Spleen (tissue), 11 donors: ENCODE measurements around the gene MEI4. TPM values are rescaled to one million over a fixed set of nuclear protein-coding genes. Genes with fewer than 3 reads are reported as not detected.

Source experiments
- DNase-seq: peaks from one replicate; pipeline ENCODE4 v3.0.0-alpha.2; 2020
- H3K27ac ChIP-seq, 8 donors: fragments of 200-600 bp; sonication (generic) in 7 of 8; 1 replicate in 4 of 8; 2 replicates in 4 of 8; pipeline versions ENCODE4 v1.5.0 to v1.8.0; 2016 to 2021; ENCODE audit warnings: inconsistent platforms in 4 of 8, mild to moderate bottlenecking in 4 of 8, moderate library complexity in 1 of 8
- H3K27me3 ChIP-seq, 7 donors: fragments of 200-600 bp; sonication (generic) in 6 of 7; replicated peaks in 1 of 7; 1 replicate in 4 of 7; 2 replicates in 3 of 7; pipeline versions ENCODE4 v1.5.0 to v1.8.0; 2016 to 2021; ENCODE audit warnings: inconsistent platforms in 3 of 7, mild to moderate bottlenecking in 1 of 7
- H3K36me3 ChIP-seq, 6 donors: fragments of 200-600 bp; sonication (generic) in 5 of 6; 1 replicate in 4 of 6; 2 replicates in 2 of 6; pipeline versions ENCODE4 v1.5.0 to v1.8.0; 2016 to 2021; ENCODE audit warnings: inconsistent platforms in 2 of 6
- H3K4me1 ChIP-seq, 6 donors: fragments of 200-600 bp; sonication (generic) in 5 of 6; 1 replicate in 3 of 6; 2 replicates in 3 of 6; pipeline versions ENCODE4 v1.5.0 to v1.8.0; 2016 to 2021; ENCODE audit warnings: inconsistent platforms in 3 of 6
- H3K4me3 ChIP-seq, 8 donors: fragments of 200-600 bp; sonication (generic) in 7 of 8; 1 replicate in 4 of 8; 2 replicates in 4 of 8; pipeline versions ENCODE4 v1.5.0 to v1.8.0; 2016 to 2021; ENCODE audit warnings: inconsistent platforms in 4 of 8, mild to moderate bottlenecking in 4 of 8, moderate library complexity in 2 of 8
- H3K9me3 ChIP-seq, 8 donors: fragments of 200-600 bp; sonication (generic) in 7 of 8; 1 replicate in 4 of 8; 2 replicates in 4 of 8; pipeline versions ENCODE4 v1.5.0 to v1.8.0; 2016 to 2021; ENCODE audit warnings: inconsistent platforms in 4 of 8
- POLR2A ChIP-seq, 3 donors: fragments of 450-650 bp; IDR thresholded peaks; one replicate each; pipeline ENCODE4 v1.5.1; 2017; ENCODE audit warnings: antibody characterized with exemption in 3 of 3, mild to moderate bottlenecking in 1 of 3
- POLR2AphosphoS5 ChIP-seq, 3 donors: sonication (generic); formaldehyde crosslinking; IDR thresholded peaks; one replicate each; pipeline ENCODE4 v1.5.1; 2017; ENCODE audit warnings: antibody characterized with exemption in 3 of 3
- WGBS, 5 donors: extraction: QIAGEN DNeasy Blood & Tissue Kit in 3 of 5; methylation state at CpG; one replicate each; pipeline versions ENCODE4 v1.1.5 to v1.1.7; 2013 to 2018; 5-methylcytosine and 5-hydroxymethylcytosine counted together
- intact Hi-C: fragments of 100-400 bp; cut with DNase I; formaldehyde crosslinking; loops from one replicate; pipeline ENCODE4 v1.15.0; 2023; ENCODE audit warnings: low total_unique reads
- polyA plus RNA-seq, 3 donors: library from polyadenylated mRNA; stranded (reverse); fragments of 200-250 nt; gene quantifications; one replicate each; pipeline ENCODE4 v1.2.1, GENCODE V29; 2013
- total RNA-seq, 7 donors: library from RNA; depleted of rRNA in 3 of 7; stranded (reverse); fragments of >200 nt in 3 of 7; fragmentation: NEBNext Ultra II Directional in 4 of 7; extraction: Animal tissue kit (Norgen Biotek cat#: 25700) in 4 of 7; gene quantifications; one replicate each; pipeline versions ENCODE4 v1.1.0 to v1.2.1, GENCODE V29; 2016 to 2021
- TF ChIP-seq, protein P1 (sequence below), 11 experiments: fragments of 200-600 bp in 7 of 11; fragments of 450-650 bp in 4 of 11; sonication (generic) in 4 of 11; IDR thresholded peaks in 8 of 11; conservative IDR thresholded peaks in 3 of 11; 1 replicate in 7 of 11; 2 replicates in 4 of 11; pipeline versions ENCODE4 v1.4.0 to v1.8.0; 2016 to 2021; ENCODE audit warnings: antibody characterized with exemption in 11 of 11, inconsistent platforms in 4 of 11, mild to moderate bottlenecking in 1 of 11
- donor health status: healthy with polysubstance abuse.
- donor health status: DM: no; HTN: no; CAD: no; lungs with moderate emphysema.
- donor health status: DM: no; HTN: no; CAD: no.
- donor health status: Bipolar disorder and iron deficiency.
- donor health status: healthy.
- donor health status: DM: no; HTN: no; CAD: no.
- donor health status: DM: yes; HTN: yes; CAD: no.

Gene MEI4
- total and polyA plus RNA-seq, 10 donors, result 0.03 to 0.26 TPM; not detected in 8

DNA sequence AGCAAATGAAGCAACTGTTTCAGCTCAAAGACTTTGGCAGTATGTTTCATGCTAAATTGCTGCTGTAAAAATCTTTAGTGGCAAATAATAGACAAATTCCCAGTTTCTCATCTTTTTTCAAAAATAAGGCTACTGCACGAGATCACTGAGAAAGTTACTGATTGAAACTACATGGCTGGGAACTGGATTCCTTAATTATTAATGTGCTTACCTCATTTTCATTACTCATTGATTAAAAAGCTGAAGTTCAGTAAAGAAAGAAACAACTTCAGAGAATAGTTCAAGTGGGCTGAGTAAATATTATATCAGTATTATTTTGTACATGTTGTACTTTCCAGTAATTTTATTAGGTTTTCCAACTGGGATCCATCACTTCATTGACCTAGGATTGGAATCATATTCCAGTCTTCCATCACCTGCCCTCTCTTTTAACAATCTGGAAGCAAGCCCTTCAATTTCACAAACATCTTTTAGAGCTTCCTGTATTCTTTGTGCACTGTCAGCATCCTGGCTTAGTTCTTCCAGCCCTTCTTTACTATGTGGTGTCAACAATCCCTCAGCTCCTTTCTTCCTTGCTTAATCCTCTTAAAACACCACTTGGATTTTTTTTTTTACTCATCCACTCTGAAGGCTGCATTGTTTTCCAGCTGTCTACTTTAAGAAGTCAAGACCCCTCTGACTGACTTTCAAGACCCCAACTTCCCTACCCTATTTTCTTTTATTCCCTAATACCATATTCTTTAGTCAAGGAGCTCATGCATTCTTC is 4.3 kb downstream of the MEI4 start:
- Histone ChIP-seq H3K27ac (no peak overlapping the region), H3K27me3 (no peaks in the 10 kb centered on the region), H3K4me3 (no peak overlapping the region), H3K4me1 (no peaks in the 10 kb centered on the region), H3K36me3 (no peaks in the 10 kb centered on the region), H3K9me3 (peaks cover 0 to 6% (median 0%) of the 10 kb centered on the region in 8 donors)
- WGBS, 5 donors, result 71 to 88% (median 75%) methylated on average over 1 of the region's 1 CpG
- TF ChIP-seq POLR2A (IDR thresholded peaks at IDR 0.05) (no peak), POLR2AphosphoS5 (IDR thresholded peaks at IDR 0.05) (no peak)
- TF ChIP-seq, protein P1, sequence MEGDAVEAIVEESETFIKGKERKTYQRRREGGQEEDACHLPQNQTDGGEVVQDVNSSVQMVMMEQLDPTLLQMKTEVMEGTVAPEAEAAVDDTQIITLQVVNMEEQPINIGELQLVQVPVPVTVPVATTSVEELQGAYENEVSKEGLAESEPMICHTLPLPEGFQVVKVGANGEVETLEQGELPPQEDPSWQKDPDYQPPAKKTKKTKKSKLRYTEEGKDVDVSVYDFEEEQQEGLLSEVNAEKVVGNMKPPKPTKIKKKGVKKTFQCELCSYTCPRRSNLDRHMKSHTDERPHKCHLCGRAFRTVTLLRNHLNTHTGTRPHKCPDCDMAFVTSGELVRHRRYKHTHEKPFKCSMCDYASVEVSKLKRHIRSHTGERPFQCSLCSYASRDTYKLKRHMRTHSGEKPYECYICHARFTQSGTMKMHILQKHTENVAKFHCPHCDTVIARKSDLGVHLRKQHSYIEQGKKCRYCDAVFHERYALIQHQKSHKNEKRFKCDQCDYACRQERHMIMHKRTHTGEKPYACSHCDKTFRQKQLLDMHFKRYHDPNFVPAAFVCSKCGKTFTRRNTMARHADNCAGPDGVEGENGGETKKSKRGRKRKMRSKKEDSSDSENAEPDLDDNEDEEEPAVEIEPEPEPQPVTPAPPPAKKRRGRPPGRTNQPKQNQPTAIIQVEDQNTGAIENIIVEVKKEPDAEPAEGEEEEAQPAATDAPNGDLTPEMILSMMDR (IDR thresholded peaks at IDR 0.05 in 8 of 11, conservative IDR thresholded peaks at IDR 0.05 in 3 of 11), result no peak
- intact Hi-C loops, result no loop called here
- DNase-seq, result no peak

DNA sequence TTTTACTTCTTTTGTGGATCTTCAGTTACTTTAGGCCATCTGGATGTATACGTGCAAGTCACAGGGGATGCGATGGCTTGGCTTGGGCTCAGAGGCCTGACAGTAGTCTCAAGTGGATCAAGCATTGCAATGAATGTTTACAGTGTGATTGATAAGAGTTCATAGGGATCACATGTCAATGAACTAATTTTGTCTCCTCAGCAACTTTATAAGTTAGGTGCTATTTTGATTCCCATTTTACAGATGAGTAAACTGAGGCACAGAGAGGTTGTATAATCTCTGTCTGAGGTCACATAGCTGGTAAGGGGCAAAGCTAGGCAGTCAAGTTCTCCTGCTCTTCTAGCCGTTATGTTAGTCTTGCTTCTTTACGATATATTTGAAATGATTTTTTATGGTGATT is 13.5 kb downstream of the MEI4 start:
- intact Hi-C loops, result no loop called here
- TF ChIP-seq, protein P1 (IDR thresholded peaks at IDR 0.05 in 8 of 11, conservative IDR thresholded peaks at IDR 0.05 in 3 of 11), result no peak
- no peak for TF ChIP-seq POLR2A (IDR thresholded peaks at IDR 0.05)
- TF ChIP-seq POLR2AphosphoS5 (IDR thresholded peaks at IDR 0.05), result no peak
- no peaks in the 10 kb centered on the region for H3K4me1 ChIP-seq
- no peak overlapping the region for H3K4me3 ChIP-seq
- no peaks in the 10 kb centered on the region for H3K27me3 ChIP-seq
- 90 to 98% (median 94%) methylated on average over 4 of the region's 4 CpGs for WGBS, 5 donors
- H3K27ac ChIP-seq, result no peak overlapping the region
- H3K9me3 ChIP-seq, result no peaks in the 10 kb centered on the region
- H3K36me3 ChIP-seq, result no peaks in the 10 kb centered on the region
- DNase-seq, result no peak

DNA sequence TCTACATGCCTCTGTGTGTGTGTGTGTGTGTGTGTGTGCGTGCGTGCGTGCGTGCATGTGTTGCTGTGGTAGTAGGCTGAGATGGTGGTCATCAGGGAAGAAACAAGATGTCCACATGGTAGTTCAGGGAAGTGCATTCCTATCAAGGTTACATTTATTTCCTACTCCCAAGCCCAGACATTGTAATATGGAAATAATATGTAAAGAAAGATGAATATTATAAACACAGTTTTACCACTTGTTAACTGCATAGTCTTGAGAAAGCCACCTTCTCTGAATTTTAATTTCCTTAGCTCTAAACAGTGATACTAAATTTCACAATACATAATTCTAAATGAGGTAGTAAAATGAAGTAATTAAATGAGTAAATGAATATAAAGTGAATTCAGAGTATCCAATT is 14.0 kb downstream of the MEI4 start:
- Histone ChIP-seq H3K27me3 (no peaks in the 10 kb centered on the region), H3K36me3 (no peaks in the 10 kb centered on the region), H3K9me3 (no peaks in the 10 kb centered on the region), H3K4me3 (no peak overlapping the region), H3K4me1 (no peaks in the 10 kb centered on the region), H3K27ac (no peak overlapping the region)
- TF ChIP-seq POLR2A (IDR thresholded peaks at IDR 0.05), result no peak
- TF ChIP-seq POLR2AphosphoS5 (IDR thresholded peaks at IDR 0.05), result no peak
- TF ChIP-seq, protein P1 (IDR thresholded peaks at IDR 0.05 in 8 of 11, conservative IDR thresholded peaks at IDR 0.05 in 3 of 11), result no peak
- 65 to 84% (median 79%) methylated on average over 4 of the region's 4 CpGs for WGBS, 5 donors
- no peak for DNase-seq
- intact Hi-C loops, result no loop called here

GRCh38 chr6:77669913-77670312 is 17.1 kb downstream of the MEI4 start:
- no peaks in the 10 kb centered on the region for H3K27me3 ChIP-seq
- 79 to 91% (median 82%) methylated on average over 2 of the region's 2 CpGs for WGBS, 5 donors
- H3K9me3 ChIP-seq, result no peaks in the 10 kb centered on the region
- TF ChIP-seq POLR2AphosphoS5 (IDR thresholded peaks at IDR 0.05) (no peak), POLR2A (IDR thresholded peaks at IDR 0.05) (no peak)
- TF ChIP-seq, protein P1 (IDR thresholded peaks at IDR 0.05 in 8 of 11, conservative IDR thresholded peaks at IDR 0.05 in 3 of 11), result no peak
- DNase-seq, result no peak
- no peaks in the 10 kb centered on the region for H3K36me3 ChIP-seq
- H3K27ac ChIP-seq, result no peak overlapping the region
- no peak overlapping the region for H3K4me3 ChIP-seq
- intact Hi-C loops, result no loop called here
- H3K4me1 ChIP-seq, result no peaks in the 10 kb centered on the region
